NCI-H1930 (cell line): ENCODE measurements around the gene TUBB.
"Not testable (repeated sequence)": the region's sequence is repeated elsewhere in the genome, so short reads cannot be mapped to it uniquely, and the experiment has no call there.

ENCODE experiments used
- DNase-seq, 2 experiments: peaks; one replicate each; lab custom pipeline; 2025; lab: John Stamatoyannopoulos, UW

Gene TUBB

DNA sequence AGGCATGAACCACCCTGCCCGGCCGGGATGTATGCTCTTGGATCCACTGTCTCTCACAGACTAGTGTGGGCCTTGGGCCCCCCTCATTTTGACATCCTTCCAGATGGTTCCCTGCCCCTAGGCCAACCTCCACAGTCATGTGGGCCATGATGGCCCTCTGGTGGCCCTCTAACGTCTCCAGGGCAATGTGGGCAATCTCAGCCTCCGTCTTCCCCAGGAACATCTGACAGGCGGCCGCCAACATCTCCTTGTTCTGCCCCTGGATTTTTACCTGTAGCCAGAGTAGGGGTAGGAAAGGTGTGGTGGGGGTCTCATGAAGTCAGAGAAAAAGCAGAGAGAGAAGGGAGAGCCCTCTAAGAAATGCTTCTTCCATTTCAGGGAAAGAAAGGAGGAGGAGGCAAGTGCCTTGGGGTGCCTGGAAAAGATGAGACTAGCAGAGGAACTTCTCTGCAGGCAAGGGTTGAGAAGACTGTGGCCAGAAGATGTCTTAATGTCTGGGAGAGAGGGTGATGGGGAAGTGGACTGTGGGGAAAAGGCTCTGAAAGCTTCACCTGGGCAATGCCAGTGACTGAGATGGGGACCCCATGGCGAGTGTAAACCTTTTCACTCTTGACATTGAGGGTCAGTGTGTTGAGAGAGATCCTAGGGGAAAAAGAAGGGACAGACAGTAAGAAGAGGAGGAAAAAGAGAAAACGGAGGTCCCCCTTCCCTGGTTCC, 21.1 kb downstream of the TUBB start:
- no peak for DNase-seq

DNA sequence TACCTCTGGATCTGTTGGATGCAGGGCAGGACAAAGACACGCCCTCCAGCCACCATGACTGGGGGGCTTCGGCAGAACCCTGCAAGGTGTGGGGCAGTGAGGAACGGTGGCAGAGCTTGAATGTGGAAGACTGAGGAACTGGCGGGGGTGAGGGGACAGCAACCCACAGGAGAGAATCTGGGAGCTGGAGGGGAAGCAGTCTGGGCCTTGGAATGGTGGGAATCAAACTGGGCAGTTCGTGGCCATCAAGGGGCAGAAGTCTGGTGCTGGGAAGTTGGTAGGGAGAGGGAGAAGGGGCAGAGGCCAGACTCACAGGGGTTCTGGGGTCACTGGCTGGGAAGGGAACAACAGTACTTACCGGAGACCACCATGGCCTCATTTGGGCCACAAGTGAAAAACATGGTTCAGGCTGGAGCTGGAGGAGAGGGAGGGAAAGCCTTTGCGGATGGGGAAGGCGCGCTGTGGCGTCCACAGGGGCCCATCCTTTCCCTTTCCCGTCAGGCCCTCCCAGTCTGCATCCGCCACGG, 21.7 kb downstream of the TUBB start:
- no peak for DNase-seq

DNA sequence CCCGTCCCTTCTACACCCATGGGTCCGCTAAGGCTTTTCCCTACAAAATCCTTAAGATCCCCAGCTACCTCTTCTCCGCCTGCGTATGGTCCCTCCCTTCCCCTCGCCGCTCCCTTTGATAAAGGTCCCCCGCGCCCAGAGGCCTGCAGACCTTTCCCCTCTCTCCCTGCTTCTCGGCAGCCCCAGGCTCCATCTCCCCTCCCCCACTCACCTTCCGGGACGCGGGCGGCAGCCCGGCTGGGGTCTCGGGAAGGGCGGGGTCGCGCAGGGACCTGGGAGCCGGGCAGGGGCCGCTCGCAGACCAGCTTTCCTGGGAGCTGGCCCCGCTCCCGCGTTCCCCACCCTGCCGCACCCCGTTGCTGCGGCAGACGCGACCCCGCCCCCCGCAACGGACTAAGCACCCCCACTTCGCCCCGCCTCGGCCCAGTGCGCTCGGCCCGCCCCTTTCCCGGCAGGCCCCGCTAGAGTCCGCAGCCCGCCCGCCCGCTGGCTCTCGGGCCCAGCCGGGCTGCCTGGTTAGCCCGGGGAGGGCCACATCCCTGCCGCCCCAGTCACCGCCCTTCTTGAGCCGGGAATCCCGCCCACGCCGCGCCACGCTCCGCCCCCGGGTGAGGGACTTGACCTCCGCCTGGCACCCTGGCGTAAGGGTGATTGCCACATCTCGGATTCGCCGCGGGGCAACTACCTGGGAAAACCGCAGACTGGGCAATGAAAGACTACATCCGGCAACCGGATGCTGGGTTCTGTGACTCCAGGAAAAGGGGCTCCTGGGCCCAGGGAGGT, 22.4 kb downstream of the TUBB start, which contains the start of gene FLOT1:
FLOT1 (minus strand) TSS at position 372 of the 783 bp plus-strand sequence. CDS start 498 bp downstream, outside the sequence.
- peak; percentile 71 to 73 for DNase-seq

DNA sequence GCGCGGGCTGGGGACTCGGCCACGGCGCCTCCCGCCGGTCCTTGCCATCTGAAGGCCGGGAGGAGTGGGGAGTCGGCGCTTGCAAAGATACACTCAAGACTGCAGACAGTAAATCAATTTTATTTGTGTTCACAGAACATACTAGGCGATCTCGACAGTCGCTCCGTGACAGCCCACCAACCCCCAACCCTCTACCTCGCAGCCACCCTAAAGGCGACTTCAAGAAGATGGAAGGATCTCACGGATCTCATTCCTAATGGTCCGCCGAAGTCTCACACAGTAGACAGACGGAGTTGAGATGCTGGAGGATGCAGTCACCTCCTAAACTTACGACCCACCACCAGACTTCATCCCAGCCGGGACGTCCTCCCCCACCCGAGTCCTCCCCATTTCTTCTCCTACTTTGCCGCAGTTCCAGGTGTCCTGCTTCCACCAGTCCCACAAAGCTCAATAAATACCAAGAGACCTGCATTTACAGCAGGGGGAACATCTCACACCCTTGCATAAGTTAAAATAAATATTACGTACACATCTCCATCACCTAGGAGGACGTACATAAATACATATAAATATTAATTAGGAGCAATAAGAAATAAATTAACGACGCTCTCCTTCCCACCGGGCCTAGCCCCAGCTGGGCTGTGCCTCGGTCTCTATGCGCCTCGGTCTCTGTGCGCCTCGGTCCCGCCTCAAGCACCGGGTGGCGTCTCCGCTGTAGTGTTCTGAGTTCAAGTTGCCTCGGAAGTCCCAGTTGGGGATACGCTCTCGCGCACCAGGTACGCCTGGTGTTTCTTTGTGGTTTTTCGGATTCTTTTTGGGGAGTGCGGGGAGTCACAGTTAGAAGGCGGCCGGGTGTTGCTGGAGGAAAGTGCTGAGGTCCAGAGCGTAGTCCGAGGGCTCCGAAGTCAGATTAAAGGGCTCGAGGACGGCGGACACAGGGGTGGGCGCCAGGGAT, 23.2 kb downstream of the TUBB start:
- DNase-seq, result no peak

DNA sequence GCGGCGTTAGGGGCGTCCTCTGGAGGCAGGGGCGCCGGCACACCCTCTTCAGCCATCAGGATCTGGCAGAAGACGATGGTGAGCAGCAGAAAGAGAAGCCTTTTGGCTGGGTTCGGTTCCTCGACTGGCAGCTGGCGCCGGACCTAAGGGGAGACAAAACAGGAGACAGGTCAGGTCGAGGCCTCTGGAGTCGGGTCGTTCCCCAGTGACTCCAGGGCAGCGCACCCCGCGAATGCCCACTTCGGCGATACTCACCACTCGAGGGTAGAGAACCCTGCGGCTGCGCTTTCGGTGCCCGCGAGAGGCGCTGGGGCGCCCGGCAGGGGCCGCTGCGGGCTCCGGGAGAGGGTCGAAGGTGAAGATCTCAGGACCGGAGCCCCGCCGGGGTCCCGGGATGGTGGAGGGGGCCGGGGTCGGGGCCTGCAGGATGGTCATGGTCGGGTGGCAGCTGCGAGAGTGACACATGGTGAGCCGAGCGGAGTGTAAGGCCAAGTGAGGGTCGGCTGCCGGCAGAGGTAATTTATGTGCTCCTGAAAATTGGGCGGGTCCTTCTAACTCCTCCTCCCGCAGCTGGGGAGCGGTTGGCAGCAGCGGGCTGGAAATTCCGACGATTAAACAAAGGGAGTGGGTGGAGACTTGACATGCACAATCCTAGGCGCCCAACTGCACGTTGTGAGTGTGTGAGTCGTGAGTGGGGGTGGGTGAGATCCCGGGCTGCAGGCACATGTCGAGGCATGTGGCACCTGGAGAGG, 24.1 kb downstream of the TUBB start, which contains the start of gene IER3:
IER3 (minus strand) TSS at position 494 of the 752 bp plus-strand sequence; CDS start at position 465, 29 bp downstream.
- DNase-seq, result peak; percentile 48 to 50

DNA sequence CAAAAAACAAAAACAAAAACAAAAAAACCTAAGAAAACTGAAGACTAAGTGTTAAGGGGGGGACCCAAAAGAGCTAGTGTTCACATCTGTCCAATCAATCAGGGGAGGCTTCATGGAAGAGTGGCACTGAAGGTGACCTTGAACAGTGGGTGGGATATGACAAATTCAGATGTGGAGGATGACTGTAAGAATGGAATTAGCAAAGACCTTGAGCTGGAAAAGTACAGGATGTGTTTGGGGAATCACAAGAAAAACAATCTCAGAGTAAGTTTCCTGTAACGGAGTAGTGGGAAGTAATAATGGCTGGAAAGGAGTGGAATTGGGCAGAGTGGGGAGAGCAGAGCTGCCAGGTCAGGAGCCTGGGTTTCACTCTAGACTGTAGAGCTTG, 27.1 kb downstream of the TUBB start:
- no peak for DNase-seq

DNA sequence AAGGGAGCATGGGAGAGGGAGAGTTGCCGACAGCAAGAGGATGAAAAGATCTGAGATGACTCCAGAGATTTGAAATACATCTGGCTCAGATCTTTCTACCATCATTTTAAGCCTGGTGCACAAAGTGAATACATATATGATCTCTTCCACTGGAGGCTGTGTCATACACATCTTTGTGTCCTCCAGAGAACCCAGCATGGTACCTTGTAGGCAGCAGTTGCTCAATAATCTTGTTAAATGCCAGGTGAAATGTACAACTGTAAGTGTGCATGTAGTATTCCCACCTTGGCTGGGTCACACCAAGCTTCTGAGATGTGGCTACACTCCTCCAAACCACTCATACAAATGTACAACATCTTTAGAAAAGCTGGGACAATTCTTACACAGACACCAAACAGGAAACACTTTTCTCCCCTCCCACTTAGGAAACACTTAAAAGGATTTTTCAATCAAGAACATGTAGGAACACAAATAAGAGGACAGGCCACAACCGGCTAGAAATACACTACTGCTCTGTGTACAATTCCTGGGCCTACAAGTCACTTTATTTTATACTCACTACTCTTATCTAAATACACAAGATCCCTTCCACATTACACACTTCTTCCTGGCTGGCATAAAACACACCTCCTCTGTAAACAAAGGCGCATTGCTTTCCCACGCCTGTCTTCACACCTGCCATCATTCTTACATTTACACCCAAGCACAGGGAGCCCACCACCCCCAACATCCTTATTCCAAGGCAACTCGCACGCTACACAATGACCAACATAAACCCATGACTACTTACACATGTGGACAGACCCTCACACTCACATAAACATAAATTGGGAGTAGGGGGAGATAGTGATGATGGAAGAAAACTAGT, 28.0 kb downstream of the TUBB start:
- DNase-seq, result no peak

DNA sequence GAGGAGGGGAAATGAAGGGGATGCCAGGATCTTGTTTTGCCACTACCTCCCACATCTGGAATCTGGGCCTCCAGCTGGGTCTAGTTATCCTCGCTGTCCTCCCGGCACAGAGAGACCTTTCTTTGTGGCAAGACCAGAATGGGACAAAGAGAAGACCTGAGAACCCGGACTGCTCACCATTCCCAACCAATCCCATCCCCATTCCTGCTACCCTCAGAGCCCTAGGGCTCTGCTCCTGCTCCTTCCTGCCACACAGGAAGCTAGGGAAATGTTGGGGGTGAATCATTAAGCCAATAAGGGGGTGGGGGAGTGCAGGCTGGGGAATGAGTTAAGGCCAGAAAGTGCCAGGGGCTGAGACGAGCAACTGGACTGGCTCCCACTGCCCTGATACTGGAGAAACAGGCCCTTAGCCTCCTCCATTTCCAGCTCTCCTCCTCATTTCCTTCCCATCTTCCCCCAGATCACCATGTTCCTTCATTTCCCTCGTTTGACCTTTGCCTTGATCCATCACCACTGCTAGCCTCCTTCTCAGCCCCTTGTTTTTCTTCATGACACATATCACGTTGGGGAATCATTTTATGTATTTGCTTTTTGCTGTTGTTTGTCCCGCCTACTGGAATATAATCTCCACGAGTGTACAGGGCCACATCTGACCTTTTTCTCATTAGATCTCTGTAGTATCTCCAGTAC, 28.8 kb downstream of the TUBB start:
- DNase-seq, result no peak

DNA sequence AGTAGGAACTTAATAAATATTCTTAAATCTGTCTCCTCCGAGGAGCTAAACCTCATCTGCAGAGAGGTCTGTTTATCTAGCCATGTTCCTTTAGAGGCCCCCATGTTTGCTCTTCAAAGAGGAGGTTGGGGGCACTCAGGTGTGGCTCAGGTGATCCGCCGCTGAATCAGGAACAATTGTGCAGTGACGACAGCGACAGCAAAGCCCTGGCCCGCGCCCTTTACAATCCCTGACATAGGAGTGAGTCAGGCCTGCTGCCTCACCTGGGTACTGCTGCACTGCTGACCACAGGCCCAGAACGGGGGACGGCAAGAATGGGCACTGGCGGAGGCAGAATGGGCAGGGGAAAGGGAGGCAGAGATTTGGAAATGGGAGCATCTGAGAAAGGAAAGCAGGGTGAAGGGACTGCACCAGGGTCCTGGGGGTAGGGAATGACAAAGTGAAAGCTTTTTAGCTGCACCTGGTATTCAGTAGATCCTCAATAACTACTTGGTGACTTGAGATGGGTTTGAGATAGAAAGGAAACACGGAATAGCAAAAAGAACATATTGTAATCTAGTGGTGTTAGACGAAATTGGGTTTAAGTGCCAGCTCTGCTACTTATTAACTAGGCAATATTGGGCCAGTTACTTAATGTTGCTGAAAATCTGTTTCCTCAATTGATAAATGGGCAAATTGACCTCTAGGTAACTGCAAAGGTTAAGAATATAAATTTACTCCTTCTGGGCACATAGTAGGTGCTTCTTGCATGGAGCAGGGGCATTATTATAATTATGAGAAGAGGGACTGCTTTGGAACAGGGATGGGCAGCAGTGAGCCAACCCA, 29.6 kb downstream of the TUBB start:
- DNase-seq, result no peak

DNA sequence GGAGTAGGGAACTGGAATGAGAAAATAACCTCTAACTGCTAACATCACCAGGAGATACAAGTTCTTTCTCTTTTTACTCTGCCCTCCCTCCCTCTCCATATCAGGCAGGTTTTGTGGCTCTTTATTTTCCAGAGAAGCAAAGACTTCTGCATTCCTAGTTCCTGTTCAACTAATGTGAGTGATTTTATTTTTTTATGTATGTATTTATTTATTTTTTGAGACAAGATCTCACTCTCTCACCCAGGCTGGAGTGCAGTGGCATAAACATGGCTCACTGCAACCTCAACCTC, 30.2 kb downstream of the TUBB start:
- no peak for DNase-seq

DNA sequence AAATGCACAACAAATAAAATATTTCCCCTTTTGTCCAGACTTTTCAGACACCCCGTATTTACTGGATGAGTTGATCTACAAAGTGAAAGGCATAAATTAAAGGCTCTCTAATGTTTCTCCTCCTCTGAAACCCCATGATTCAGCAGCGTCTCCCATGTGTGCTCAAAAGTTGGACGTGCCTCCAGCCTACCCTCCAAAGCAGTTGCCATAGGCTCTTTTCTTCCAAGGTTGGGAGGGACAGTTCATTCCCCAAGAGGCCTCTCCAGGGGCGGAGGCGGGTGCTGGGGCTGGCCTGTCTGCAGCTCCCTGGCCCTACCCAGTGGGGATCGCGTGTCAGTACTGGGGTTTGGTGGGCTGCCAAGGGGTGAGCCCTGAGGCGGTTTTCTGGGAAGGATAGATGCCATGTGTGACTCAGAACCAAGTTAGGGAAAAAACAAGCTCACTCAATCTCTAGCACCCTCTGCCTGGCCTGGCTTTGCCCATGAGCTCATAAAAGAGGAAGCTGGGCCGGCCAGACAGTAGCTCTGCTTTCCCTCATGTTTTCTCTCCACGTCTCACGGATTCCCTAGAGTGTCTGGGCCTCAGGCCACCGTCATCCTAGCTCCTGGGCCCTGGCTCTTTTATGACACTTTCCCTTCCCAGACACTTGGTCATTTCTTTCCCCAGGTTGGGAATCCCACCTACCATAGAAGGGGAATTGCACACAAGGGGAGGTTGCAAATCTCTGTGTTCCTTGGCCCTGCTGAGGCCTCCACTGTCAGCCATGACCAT, 32.2 kb downstream of the TUBB start:
- no peak for DNase-seq

DNA sequence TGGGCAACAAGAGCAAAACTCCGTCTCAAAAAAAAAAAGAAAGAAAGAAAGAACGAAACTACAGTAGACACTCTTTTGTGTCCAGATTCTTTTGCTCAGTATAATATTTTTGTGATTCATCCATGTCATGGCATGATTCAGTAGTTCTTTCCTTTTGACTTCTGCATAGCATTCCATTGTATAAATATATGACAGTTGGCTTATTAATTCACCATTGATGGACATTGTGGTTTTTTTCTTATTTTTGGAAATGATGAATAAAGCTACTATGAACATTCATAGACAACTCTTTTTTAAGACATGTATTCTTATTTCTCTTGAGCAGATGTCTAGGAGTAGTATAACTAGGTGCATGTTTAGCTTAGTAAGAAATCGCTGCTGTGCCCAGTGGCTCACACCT, 34.5 kb downstream of the TUBB start:
- DNase-seq, result no peak

DNA sequence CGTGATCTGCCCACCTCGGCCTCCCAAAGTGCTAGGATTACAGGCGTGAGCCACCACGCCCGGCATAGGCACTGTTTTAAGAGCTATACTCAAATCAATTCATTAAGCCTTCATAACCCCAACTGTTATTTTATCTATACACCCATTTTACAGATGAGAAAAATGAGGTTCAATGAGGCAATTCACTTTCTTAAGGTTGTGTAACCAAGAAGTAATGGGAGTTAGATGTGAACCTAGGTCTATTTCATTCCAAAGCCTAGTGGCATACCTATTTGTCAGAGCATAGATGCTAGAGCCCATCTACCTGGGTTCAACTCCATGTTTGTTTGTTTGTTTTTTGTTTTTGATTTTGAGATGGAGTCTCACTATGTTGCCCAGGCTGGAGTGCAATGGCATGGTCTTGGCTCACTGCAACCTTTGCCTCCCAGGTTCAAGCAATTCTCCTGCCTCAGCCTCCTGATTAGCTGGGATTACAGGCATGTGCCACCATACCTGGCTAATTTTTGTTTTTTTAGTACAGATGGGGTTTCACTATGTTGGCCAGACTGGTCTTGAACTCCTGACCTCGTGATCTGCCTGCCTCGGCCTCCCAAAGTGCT, 36.4 kb downstream of the TUBB start:
- not testable (repeated sequence) for DNase-seq

DNA sequence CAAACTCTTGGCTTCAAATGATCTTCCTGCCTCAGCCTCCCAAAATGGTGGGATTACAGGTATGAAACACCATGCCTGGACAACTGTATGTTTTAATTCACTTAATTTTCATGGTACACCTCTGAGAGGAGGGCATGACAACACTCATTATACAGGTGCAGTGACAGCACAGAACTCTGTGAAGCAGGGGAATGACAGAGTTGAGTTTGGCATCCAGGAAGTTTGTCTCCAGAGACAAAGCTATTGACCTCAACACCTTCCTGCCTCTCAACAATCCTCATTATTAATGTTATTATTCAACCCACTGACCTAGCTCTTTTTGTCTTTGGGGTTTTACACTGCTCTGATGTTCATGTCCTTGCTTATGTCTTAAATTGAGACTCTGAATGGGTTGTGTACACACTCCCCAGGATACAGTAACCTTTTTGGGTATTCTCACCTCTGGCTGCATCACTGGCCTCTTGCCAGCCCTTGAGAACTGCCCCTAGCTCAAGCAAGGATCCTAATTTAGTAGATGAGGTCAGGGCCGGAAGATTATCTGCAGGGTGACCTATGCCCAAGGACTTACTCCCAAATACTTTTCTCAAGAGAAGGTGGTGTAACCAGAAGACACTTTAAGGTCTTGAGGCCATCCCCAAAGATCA, 37.2 kb downstream of the TUBB start:
- DNase-seq, result no peak

DNA sequence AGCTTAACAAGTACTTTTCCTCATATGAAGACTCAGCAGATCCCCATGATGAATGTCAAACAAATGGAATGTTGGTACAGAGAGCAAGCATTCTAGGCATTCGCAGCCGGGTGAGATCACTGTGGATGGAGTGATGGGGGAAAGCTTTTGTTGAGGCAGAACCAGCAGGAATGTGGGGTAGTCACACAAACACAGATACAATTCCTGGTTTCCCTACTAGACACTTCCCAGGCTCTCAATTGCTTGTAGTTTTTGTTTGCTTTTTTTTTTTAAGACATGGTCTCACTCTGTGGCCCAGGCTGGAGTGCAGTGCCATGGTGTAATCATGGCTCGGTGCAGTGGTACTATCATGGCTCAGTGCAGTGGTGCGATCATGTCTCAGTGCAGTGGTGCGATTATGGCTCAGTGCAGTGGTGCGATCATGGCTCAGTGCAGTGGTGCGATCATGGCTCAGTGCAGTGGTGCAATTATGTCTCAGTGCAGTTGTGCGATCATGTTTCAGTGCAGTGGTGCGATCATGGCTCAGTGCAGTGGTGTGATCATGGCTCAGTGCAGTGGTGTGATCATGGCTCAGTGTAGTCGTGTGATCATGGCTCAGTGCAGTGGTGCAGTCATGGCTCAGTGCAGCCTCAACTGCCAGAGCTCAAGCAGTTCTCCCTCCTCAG, 39.6 kb downstream of the TUBB start:
- no peak for DNase-seq

DNA sequence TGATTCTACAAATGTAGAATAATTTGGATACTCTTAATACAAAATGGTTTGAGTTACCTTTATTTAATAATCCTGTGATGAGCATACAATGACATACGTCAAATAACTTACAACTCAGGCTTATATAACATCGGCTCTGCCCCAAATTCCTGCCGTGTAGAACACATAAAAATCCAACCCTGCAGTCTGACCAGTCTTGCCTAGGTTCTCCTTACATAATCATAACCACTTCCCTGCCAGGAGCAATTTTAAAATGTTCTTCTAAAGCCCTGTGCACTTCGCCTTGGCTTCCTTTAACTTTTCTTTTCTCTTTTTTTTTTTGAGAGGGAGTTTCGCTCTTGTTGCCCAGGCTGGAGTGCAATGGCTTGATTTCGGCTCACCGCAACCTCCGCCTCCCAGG, 40.4 kb downstream of the TUBB start:
- no peak for DNase-seq
